ENCODE measurements around the gene CAMK2G. TPM values are rescaled to one million over a fixed set of nuclear protein-coding genes. Genes with fewer than 3 reads are reported as not detected.

CAMK2G gene
- polyA plus RNA-seq, 3 donors: 1.7 to 60.7 (median 3.0) TPM

GRCh38 chr10:73887294-73888039 is 13.1 kb upstream of the CAMK2G start:
- H3K9me3 Mint-ChIP-seq: peaks cover 0 to 3% (median 0%) of the 10 kb centered on the region in 7 donors
- DNase-seq: peak in 1 of 3 donors; percentile 63
- H3K27me3 Mint-ChIP-seq (ENCODE audit: low read depth in 3 of 3): peaks cover 0 to 2% (median 2%) of the 10 kb centered on the region in 3 donors
- Histone ChIP-seq H3K36me3 (replicated peaks in 1 of 2; ENCODE audit: control insufficient read depth in 1 of 2, insufficient read depth in 2 of 2, low read length in 2 of 2) (no peaks in the 10 kb centered on the region), H3K4me2 (replicated peaks; ENCODE audit: extremely low read depth, low read length, poor library complexity, severe bottlenecking) (no peak overlapping the region), H2AFZ (ENCODE audit: insufficient read depth, low read depth, low read length, poor library complexity, severe bottlenecking) (no peak overlapping the region), H4K20me1 (ENCODE audit: insufficient read depth, low read length) (no peaks in the 10 kb centered on the region), H3K9me3 (replicated peaks in 1 of 2; ENCODE audit: control insufficient read depth in 1 of 2, insufficient read depth in 1 of 2, low read length in 2 of 2) (no peaks in the 10 kb centered on the region), H3K79me2 (ENCODE audit: insufficient read depth, low read length) (no peaks in the 10 kb centered on the region), H3K27me3 (ENCODE audit: control insufficient read depth in 2 of 2, insufficient read depth in 2 of 2, low read length in 2 of 2) (no peaks in the 10 kb centered on the region), H3K9ac (ENCODE audit: insufficient read depth, low read length, poor library complexity, severe bottlenecking) (no peak overlapping the region), H3K4me3 (replicated peaks in 1 of 3; ENCODE audit: low read depth in 2 of 3, low read length in 3 of 3) (no peak overlapping the region), H3K4me1 (ENCODE audit: control insufficient read depth in 1 of 2, insufficient read depth in 2 of 2, low read length in 2 of 2) (peaks cover 19 to 25% of the 10 kb centered on the region in 2 donors), H3K27ac (ENCODE audit: low read depth in 1 of 2, low read length in 2 of 2) (no peak overlapping the region)
- no peaks in the 10 kb centered on the region for H3K36me3 Mint-ChIP-seq
- intact Hi-C loops (cut with micrococcal nuclease): loop anchor here (2.0 kb wide), 2 partner anchors 19 to 53 kb away; no protein-coding TSS in a partner anchor
- H3K27ac Mint-ChIP-seq: peak overlapping the region in 1 of 7 donors; percentile 60
- H3K4me1 Mint-ChIP-seq: peaks cover 24% of the 10 kb centered on the region
- 68% methylated on average over 7 of the region's 12 CpGs for WGBS (ENCODE audit: insufficient coverage)
- no peak overlapping the region for H3K4me3 Mint-ChIP-seq
- TF ChIP-seq CTCF (IDR thresholded peaks at IDR 0.05): no peak

GRCh38 chr10:73886661-73887293 is 12.4 kb upstream of the CAMK2G start:
- Histone ChIP-seq H3K4me1 (ENCODE audit: control insufficient read depth in 1 of 2, insufficient read depth in 2 of 2, low read length in 2 of 2) (peaks cover 19 to 25% of the 10 kb centered on the region in 2 donors), H3K27me3 (ENCODE audit: control insufficient read depth in 2 of 2, insufficient read depth in 2 of 2, low read length in 2 of 2) (no peaks in the 10 kb centered on the region), H3K4me2 (replicated peaks; ENCODE audit: extremely low read depth, low read length, poor library complexity, severe bottlenecking) (no peak overlapping the region), H3K79me2 (ENCODE audit: insufficient read depth, low read length) (no peaks in the 10 kb centered on the region), H3K9ac (ENCODE audit: insufficient read depth, low read length, poor library complexity, severe bottlenecking) (no peak overlapping the region), H3K36me3 (replicated peaks in 1 of 2; ENCODE audit: control insufficient read depth in 1 of 2, insufficient read depth in 2 of 2, low read length in 2 of 2) (no peaks in the 10 kb centered on the region), H3K9me3 (replicated peaks in 1 of 2; ENCODE audit: control insufficient read depth in 1 of 2, insufficient read depth in 1 of 2, low read length in 2 of 2) (no peaks in the 10 kb centered on the region), H2AFZ (ENCODE audit: insufficient read depth, low read depth, low read length, poor library complexity, severe bottlenecking) (no peak overlapping the region), H4K20me1 (ENCODE audit: insufficient read depth, low read length) (no peaks in the 10 kb centered on the region), H3K27ac (ENCODE audit: low read depth in 1 of 2, low read length in 2 of 2) (no peak overlapping the region), H3K4me3 (replicated peaks in 1 of 3; ENCODE audit: low read depth in 2 of 3, low read length in 3 of 3) (no peak overlapping the region)
- H3K27me3 Mint-ChIP-seq (ENCODE audit: low read depth in 3 of 3): peaks cover 0 to 2% (median 2%) of the 10 kb centered on the region in 3 donors
- H3K27ac Mint-ChIP-seq: peak overlapping the region in 2 of 7 donors; percentile 10 to 46
- H3K4me3 Mint-ChIP-seq: peak overlapping the region in 1 of 2 donors; percentile 42
- WGBS (ENCODE audit: insufficient coverage): no CpG with 5 or more reads among the region's 4 CpGs
- no peaks in the 10 kb centered on the region for H3K36me3 Mint-ChIP-seq
- H3K4me1 Mint-ChIP-seq: peaks cover 21% of the 10 kb centered on the region
- intact Hi-C loops (cut with micrococcal nuclease): loop anchor here in 1 of 2 donors (2.0 kb wide), 1 partner anchor 54 kb away; no protein-coding TSS in a partner anchor
- DNase-seq: no peak
- H3K9me3 Mint-ChIP-seq: peaks cover 0 to 3% (median 0%) of the 10 kb centered on the region in 7 donors
- no peak for TF ChIP-seq CTCF (IDR thresholded peaks at IDR 0.05)
